ENCODE data around the gene HOXA6.

GRCh38 chr7:27147199-27148030, at the start of gene HOXA6:
- TF ChIP-seq FOXA1 (IDR thresholded peaks at IDR 0.05; ENCODE audit: borderline replicate concordance) = no peak
- TF ChIP-seq CTCF (IDR thresholded peaks at IDR 0.05 in 2 of 3, conservative IDR thresholded peaks at IDR 0.05 in 1 of 3; ENCODE audit: insufficient read depth in 2 of 3, low read depth in 1 of 3, low read length in 3 of 3) = no peak
- TF ChIP-seq ELK1 (CRISPR knock-in tag; IDR thresholded peaks at IDR 0.05) = no peak
- TF ChIP-seq ZNF274 (IDR thresholded peaks at IDR 0.05; ENCODE audit: borderline replicate concordance, low read depth, low read length) = no peak
- no peak for TF ChIP-seq NRF1 (conservative IDR thresholded peaks at IDR 0.05 in 1 of 2, IDR thresholded peaks at IDR 0.05 in 1 of 2)
- no peak for TF ChIP-seq CEBPB (tag; IDR thresholded peaks at IDR 0.05)
- no peak for TF ChIP-seq FOXJ3 (CRISPR knock-in tag; IDR thresholded peaks at IDR 0.05)
- TF ChIP-seq POLR2AphosphoS5 (IDR thresholded peaks at IDR 0.05; ENCODE audit: control insufficient read depth, insufficient read depth, low read depth, low read length) = no peak
- no peak for TF ChIP-seq MAFF (IDR thresholded peaks at IDR 0.05; ENCODE audit: low read length)
- no peak for TF ChIP-seq CHD4 (IDR thresholded peaks at IDR 0.05; ENCODE audit: insufficient read depth, insufficient replicate concordance, low read depth, low read length, poor library complexity, severe bottlenecking)
- TF ChIP-seq RAD51 (IDR thresholded peaks at IDR 0.05; ENCODE audit: borderline replicate concordance, low read depth) = no peak
- TF ChIP-seq TBL1XR1 (IDR thresholded peaks at IDR 0.05; ENCODE audit: low read length in 2 of 2) = no peak
- TF ChIP-seq CBX8 (IDR thresholded peaks at IDR 0.05; ENCODE audit: borderline replicate concordance, extremely low read depth, low read depth, low read length, poor library complexity, severe bottlenecking) = no peak
